Bronchial epithelial cell (primary cell): Measurements from ENCODE around the gene HSDL2. TPM values are rescaled to one million over a fixed set of nuclear protein-coding genes. Genes with fewer than 3 reads are reported as not detected.

Experiments used
- DNase-seq: peaks from one replicate; pipeline ENCODE4 v3.0.0-alpha.2; 2010; ENCODE audit warnings: low read depth
- FAIRE-seq: peaks from 2 replicates; lab custom pipeline; 2011; peaks lifted over from hg19 to GRCh38; lab: Jason Lieb, UNC
- H3K27me3 ChIP-seq: 2 replicates; pipeline ENCODE4 v1.5.1; 2011; ENCODE audit warnings: low read length; ENCODE audit not compliant: control insufficient read depth, insufficient read depth
- H3K36me3 ChIP-seq: 2 replicates; pipeline ENCODE4 v1.5.1; 2011; ENCODE audit warnings: low read length; ENCODE audit not compliant: control insufficient read depth, insufficient read depth
- H3K4me3 ChIP-seq: 2 replicates; pipeline ENCODE4 v1.5.1; 2011; ENCODE audit warnings: mild to moderate bottlenecking, low read depth, low read length, control low read depth
- CTCF ChIP-seq: IDR thresholded peaks from 2 replicates; pipeline ENCODE4 v1.5.1; 2011; ENCODE audit warnings: mild to moderate bottlenecking, moderate library complexity, low read length, control low read depth, inconsistent platforms; ENCODE audit not compliant: insufficient read depth, severe bottlenecking
- total RNA-seq: library from RNA; depleted of rRNA; stranded (reverse); fragments of >200 nt; gene quantifications from 2 replicates; pipeline ENCODE4 v1.2.1, GENCODE V29; 2014

The HSDL2 gene
- total RNA-seq, 1 donor from 2014 or later: 21.9 TPM

- no peak overlapping the region for H3K4me3 ChIP-seq
- no peak for TF ChIP-seq CTCF
- FAIRE-seq: no peak
- H3K36me3 ChIP-seq: no peaks in the 10 kb centered on the region
- DNase-seq: no peak
- H3K27me3 ChIP-seq: no peaks in the 10 kb centered on the region
Measured at GRCh38 chr9:112377087-112377486, 2.8 kb upstream of the HSDL2 start.

DNA sequence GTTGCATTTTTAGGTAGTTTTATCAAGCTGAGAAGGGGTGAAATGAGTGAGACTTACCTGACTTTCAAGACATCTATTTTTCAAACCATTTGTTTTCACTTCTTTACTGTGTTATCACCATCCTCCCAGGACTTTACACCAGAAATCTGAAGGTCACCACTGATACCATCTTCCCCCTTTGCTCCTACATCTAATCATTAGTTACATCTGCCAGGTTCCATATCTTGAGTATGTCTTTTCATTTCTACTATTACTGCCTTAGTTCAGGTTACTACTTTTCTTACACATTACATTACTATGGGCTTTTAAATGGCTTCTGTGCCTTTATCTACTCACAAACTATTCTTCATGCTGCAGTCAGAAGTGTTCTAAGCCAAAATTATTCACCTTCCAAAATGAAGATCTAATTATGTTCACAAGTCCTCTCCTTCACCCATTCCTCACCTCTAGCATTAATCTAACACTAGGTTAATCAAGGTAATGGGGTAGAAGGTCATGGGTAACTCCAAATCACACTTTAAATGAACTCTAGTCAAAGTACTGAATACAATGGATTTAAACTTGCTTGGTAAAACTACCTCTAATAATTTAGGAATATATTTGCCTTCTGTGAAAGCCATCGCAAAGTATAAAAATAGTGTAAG lies 2.1 kb upstream of the HSDL2 start:
- no peak for TF ChIP-seq CTCF
- Histone ChIP-seq H3K4me3 (no peak overlapping the region), H3K36me3 (no peaks in the 10 kb centered on the region), H3K27me3 (no peaks in the 10 kb centered on the region)
- DNase-seq (no peak), FAIRE-seq (no peak)

GRCh38 chr9:112378328-112379176 lies 1.4 kb upstream of the HSDL2 start:
- Histone ChIP-seq H3K36me3 (no peaks in the 10 kb centered on the region), H3K4me3 (peak overlapping the region; percentile 84), H3K27me3 (no peaks in the 10 kb centered on the region)
- no peak for FAIRE-seq
- TF ChIP-seq CTCF: no peak
- DNase-seq: peak; percentile 73

DNA sequence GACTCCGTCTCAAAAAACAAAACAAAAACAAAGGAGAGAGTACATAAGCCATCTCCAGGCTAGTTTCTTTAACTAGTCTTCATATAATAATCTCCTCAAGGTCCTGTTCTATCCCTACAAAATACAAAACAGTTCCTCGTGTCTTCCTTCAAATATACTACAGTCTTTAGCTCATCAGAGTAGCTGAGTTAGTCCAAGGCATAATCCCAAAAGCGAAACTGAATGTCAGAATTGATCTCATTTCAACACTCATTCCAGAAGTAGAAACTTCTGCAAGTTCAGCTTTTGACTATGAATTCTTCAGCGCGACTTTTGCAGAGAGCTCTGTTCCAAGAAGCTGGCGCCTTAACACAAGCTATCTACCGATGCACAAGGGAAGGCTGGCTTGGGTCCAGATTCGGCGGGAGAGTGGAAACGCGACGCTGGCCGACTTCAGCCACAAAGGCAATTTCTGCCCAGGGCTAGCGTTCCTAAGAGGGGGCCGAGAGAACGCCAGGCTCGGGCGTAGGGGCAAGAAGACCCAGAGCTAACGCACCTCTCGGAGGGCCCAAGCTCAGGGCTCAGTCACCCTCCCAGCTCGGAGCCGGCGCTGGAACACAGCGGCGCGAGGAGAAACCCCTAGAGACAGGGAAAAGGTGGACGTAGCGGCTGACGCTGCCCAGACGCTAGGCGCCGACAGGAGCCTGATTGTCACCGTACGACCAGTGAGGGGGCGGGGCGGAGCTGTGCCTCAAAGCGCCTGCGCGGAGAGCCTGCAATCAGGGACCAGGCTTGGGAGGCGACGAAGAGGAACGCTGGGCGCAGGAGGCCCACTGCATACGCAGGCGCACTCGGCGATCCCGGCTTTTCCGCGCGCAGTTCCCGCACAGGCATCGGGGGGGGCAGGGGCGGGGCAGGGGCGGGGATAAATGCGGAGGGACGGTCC lies 469 bp upstream of the HSDL2 start:
- no peak for FAIRE-seq
- DNase-seq: peak; percentile 94
- no peak for TF ChIP-seq CTCF

DNA sequence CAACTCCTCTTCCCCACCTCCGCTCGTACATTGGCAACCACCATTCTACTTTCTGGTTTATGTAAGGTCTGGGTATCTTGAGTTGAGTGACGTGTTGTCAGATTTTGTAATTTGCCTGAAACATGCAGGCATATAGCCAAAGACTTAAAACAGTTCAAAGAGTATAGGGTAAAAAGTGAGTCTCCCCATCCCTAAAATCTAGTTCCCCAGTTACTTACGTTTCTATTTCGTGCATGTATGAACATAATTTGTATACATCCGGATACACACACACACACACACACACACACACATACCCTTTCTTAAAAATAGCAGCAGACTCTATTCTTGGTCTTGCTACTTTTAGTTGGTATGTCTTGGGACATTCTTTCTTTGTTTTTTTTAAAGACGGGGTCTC lies 915 bp downstream of the HSDL2 start:
- TF ChIP-seq CTCF: no peak
- no peaks in the 10 kb centered on the region for H3K27me3 ChIP-seq
- FAIRE-seq: no peak
- peak overlapping the region; percentile 84 for H3K4me3 ChIP-seq
- peak; percentile 34 for DNase-seq
- H3K36me3 ChIP-seq: no peaks in the 10 kb centered on the region

More for the DNA sequence above, 469 bp upstream of the HSDL2 start:
- no peaks in the 10 kb centered on the region for H3K27me3 ChIP-seq
- H3K4me3 ChIP-seq: peak overlapping the region; percentile 84
- no peaks in the 10 kb centered on the region for H3K36me3 ChIP-seq
